ENCODE data around the gene SYTL3. TPM values are rescaled to one million over a fixed set of nuclear protein-coding genes. Genes with fewer than 3 reads are reported as not detected.
"Not testable (repeated sequence)": the region's sequence is repeated elsewhere in the genome, so short reads cannot be mapped to it uniquely, and the experiment has no call there.

SYTL3 gene, protein sequence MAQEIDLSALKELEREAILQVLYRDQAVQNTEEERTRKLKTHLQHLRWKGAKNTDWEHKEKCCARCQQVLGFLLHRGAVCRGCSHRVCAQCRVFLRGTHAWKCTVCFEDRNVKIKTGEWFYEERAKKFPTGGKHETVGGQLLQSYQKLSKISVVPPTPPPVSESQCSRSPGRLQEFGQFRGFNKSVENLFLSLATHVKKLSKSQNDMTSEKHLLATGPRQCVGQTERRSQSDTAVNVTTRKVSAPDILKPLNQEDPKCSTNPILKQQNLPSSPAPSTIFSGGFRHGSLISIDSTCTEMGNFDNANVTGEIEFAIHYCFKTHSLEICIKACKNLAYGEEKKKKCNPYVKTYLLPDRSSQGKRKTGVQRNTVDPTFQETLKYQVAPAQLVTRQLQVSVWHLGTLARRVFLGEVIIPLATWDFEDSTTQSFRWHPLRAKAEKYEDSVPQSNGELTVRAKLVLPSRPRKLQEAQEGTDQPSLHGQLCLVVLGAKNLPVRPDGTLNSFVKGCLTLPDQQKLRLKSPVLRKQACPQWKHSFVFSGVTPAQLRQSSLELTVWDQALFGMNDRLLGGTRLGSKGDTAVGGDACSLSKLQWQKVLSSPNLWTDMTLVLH
- polyA plus RNA-seq (ENCODE audit: insufficient read length in 4 of 4) = 1 to 10 TPM; 3.2 to 4.6 (median 3.8) TPM

DNA sequence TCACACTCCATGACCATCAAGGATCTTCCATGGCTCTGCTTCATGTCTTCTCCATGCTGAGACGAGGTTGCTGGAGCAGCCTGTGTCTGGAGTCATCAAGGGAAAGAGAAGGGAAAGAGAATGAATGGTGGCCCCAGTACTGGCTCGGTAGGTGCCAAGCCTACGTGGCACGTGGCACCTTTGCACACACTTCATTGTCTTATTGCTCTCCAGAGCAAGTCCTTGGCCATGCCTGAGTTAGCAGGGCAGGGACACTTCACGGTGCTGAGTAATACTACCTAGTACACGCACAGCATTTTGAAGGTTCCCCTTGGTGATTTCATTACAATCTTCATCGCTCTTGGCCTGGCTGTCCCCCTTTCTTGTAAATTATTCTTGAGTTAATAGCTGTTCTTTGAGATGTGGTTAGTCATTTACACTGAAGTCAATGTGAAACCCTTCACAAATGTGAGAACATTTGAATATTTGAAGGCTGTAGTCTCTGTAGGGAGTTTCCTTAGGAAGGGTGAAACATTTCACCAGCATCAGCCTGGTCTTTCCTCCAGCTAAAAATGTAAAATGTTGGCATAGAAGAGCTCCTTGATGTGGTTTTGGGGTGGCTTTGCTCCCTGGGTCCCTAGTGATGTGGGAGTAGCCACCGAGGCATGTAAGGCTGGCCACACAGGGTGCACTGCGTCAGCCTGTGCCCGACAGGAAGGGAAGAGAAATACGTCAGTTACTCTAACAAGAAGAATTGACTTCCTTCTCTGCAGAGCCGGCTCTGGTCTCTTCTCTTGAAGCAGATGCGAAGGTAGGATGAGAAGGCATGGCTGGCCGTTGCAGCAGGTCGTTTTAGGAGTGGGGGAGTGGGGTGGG is at the start of gene SYTL3:
SYTL3 (plus strand) TSS at position 766 of the 855 bp plus-strand sequence. CDS start 13,215 bp downstream, outside the sequence.
- no peak for DNase-seq (ENCODE audit: low read depth in 4 of 4, low spot score in 3 of 4)

DNA sequence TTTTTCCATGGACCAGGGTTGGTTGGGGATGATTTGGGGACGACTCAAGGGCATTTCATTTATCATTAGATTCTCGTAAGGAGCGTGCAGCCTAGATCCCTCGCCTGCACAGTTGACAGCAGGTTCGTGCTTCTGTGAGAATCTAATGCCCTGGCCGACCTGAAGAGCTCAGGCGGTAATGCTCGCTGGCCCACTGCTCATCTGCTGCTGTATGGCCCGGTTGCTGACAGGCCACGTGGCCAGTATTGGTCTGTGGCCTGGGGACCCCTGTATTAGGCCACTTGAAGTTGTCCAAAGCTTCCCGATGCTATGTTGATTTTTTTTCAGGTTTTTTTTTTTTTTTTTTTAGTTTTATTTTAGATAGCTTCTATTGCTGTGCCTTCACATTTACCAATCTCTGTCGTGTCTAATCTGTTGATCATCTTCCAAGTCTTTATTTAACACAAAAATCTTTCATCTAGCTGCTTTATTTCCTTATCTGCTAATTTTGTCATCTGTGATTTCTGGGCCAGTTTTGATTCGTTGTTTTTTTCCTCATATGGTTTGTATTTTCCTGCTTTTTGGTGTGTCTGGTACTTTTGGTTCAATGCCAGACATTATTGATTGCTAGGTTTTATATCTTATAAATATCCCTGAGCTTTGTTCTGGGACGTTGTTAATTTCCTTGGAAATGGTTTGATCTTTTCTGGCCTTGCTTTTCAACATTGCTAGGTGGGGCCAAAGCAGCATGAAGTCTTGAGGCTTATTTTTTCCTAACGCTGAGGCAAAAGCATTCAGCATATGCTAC is 46.4 kb upstream of the SYTL3 start:
- no peak for DNase-seq (ENCODE audit: low read depth in 4 of 4, low spot score in 3 of 4)

DNA sequence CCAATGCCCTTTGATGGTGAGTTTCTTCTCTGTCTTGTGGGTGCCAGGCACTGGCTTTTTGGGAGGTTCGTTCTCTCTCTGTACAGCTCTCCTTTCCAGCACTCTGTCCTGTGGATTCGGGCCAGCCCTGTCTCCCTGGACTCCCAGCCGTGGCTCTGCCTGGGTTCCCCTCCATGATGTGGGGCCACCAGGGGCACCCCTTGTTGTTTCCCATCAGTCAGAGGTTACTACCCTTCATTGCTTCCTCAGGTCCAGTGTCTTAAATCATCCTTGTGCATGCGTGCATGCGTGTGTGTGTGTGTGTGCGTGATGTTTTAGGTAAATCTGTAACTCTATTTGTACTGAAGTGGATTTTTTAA is 45.8 kb upstream of the SYTL3 start:
- DNase-seq (ENCODE audit: low read depth in 4 of 4, low spot score in 3 of 4) = no peak

DNA sequence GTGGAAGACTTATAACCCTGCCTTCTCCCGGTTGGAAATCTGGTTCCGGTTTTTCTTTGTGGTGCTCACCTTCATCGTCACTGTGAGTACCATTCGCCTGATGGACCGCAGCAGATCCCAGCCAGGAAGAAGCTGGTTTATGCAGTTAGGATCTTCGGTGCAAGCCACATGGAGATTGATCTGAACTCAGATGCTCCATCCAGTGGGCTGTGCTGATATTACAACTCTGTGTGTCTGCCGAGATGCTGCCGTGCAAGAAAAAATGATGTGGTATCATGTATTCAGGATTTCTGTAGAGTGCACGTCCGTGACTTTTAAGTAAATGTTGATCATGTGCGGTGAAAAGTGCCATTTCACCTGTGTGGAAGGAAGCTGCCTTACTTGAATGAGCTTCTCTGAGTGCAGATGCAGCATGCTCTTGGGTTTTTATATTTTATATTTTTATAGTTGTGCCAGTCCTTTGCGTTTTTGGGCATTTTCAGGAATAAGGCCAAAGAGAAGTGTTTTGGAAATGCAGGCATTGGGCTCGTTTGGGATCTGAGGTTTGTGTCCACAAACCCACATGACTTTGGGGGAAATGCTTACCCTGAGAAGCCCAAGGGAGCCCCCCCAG is 44.5 kb upstream of the SYTL3 start:
- DNase-seq (ENCODE audit: low read depth in 4 of 4, low spot score in 3 of 4) = peak in 2 of 4 donors; percentile 28 to 40

DNA sequence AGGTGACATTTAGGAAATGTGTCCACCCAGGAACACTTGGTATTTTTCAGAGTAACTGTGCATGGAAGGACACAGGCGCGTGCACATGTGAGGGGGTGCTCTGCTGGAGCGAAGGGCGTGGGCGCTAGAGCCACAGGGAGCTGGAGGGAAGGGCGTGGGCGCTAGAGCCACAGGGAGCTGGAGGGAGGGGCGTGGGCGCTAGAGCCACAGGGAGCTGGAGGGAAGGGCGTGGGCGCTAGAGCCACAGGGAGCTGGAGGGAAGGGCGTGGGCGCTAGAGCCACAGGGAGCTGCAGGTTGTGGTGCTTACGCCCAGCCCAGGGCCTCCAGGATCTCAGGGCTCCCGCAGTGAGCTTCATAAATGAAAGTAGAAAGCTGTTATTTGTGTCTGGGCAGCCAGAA is 43.8 kb upstream of the SYTL3 start:
- DNase-seq (ENCODE audit: low read depth in 4 of 4, low spot score in 3 of 4) = not testable (repeated sequence)

DNA sequence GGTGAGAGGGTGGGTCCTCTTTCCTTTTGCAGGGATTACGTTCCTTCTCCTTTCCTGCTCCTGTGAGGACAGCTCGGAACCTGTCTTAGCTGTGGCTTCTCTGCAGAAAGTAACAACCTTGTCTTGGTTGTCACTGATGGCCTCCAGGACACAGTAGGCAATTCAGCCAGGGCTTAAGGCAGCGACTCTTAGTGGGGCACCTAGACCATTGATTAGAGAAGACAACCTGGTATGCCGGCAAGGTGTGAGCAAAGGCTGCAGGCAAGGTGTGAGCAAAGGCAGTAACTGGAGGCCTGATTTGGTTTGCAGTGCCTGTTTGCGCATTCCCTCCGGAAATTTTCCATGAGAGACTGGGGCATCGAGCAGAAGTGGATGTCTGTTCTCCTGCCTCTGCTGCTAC is 42.9 kb upstream of the SYTL3 start:
- no peak for DNase-seq (ENCODE audit: low read depth in 4 of 4, low spot score in 3 of 4)

DNA sequence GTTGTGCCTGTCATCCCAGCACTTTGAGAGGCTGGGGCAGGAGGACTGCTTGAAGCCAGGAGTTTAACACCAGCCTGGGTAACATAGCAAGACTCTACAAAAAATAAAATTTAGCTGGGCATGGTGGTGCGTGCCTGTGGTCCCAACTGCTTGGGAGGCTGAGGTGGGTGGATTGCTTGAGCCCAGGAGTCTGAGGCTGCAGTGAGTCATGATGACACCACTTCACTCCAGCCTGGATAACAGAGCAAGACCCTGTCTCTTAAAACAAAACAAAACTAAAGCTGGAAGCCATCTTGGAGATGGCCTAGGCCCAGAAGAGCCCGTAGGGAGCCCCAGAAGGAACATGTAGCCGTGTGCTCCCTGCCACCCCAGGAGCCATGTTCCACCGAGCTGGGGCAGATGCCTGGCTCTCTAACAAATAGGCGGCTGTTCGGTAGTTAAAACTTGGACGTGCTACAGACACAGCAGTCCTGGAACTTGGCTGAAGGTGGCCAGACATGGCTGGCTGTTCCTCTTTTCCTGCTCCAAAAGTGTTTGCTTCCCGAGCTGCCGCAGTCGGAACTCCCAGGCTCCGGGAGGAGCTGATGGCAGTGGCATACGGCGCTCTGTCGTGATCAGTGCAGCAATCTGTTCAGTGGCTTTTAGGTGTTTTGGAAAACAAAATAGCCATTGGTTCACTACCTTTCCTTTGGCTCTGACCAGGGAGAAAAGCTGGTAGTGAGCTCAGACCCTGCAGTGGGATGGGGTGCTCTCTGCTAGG is 42.3 kb upstream of the SYTL3 start:
- DNase-seq (ENCODE audit: low read depth in 4 of 4, low spot score in 3 of 4) = no peak

DNA sequence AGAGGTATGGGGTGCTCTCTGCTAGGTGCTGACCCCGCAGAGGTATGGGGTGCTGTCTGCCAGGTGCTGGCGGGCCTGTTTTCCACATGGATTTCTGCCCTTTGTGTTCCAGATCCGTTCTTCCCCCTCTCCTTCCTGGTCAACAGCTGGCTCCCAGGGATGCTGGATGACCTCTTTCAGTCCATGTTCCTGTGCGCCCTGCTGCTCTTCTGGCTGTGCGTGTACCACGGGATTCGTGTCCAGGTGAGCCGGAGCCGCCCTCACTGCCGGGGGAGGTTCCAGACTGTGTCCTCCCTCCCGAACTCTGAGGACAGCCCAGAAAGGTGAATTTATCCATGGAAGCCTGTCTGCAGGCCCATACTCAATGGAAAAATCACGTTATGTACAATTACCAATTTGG is 41.6 kb upstream of the SYTL3 start:
- no peak for DNase-seq (ENCODE audit: low read depth in 4 of 4, low spot score in 3 of 4)

DNA sequence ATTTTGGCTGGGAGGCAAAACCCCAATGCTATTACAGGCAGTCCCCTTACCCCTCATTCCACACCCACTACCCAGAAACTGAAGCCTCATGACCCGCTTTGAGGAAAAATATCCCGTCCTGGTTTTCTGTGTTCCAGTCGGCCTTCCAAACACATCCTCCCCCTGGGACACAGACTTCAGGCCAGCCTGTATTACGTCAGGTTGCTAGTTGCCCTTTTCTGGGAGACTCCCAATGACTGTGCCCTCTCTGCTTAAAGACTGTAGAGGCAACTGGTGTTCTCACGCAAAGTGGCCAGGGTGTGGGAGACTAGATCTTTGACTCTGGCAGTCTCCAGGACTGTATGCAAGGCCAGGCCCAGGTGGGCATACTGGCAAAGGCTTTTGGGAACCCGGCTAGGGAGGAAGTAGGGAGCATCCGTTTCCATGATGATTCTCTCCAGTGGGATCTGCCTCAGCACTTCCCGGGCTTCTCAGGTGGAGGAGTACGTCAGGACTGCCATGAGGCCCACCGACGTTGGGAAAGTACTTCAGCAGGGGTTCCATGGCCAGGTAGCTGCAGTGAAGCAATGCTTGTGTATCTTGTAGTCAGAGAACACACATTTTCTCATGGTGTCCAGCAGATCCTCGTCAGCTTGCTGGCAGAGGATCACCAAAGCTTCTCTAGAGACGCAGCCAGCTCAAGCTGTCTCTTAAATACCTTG is 40.2 kb upstream of the SYTL3 start:
- DNase-seq (ENCODE audit: low read depth in 4 of 4, low spot score in 3 of 4) = no peak

DNA sequence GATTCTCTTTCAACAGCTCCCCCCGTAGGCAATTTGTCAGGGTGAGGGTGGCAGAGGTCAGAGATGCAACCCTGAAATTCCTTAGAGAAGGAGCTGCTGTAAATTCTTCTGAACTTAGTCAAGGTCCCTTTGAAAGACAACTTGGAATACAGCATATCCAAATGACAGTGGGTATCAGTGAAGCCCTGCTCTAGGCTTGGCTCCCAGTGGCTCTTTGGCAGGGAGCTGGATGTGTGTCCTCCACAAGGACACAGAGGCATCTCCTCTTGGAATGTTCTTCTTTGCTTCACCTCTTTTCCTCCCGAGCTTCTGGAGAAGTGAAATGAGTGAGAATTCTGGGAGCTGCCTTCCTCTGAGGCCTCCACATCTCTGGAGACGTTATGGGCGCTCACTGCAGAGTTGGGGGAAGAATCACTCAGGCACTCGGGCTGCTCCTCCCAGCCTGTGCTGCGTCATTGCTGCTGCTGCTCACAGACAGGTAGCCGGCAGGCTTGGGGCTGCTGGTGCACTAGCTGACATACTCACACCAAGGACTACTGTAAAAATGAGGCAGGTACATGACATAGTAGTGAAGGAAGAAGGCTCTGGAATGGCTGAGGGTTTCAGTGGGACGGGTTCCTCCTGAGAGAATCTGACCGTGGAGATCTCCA is 39.4 kb upstream of the SYTL3 start:
- no peak for DNase-seq (ENCODE audit: low read depth in 4 of 4, low spot score in 3 of 4)

DNA sequence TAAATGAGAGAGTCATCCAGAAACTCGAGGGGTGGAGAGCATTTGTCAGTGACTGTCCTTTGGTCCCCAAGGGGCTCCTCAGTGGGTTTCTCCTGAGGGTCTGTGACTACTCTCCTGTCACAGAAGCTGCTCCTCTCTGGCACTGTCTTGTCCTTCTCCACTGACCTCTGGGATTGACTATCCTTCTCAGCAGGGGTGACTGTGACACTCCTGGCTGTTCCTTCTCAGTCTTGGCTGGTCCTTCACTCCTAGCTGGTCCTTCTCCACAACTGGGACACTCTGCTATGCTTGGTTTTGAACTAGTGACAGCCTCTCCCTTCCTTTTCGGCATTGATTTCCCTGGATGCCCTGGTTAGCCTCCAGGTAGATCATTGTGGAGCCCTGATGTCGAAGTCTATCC is 38.8 kb upstream of the SYTL3 start:
- no peak for DNase-seq (ENCODE audit: low read depth in 4 of 4, low spot score in 3 of 4)

DNA sequence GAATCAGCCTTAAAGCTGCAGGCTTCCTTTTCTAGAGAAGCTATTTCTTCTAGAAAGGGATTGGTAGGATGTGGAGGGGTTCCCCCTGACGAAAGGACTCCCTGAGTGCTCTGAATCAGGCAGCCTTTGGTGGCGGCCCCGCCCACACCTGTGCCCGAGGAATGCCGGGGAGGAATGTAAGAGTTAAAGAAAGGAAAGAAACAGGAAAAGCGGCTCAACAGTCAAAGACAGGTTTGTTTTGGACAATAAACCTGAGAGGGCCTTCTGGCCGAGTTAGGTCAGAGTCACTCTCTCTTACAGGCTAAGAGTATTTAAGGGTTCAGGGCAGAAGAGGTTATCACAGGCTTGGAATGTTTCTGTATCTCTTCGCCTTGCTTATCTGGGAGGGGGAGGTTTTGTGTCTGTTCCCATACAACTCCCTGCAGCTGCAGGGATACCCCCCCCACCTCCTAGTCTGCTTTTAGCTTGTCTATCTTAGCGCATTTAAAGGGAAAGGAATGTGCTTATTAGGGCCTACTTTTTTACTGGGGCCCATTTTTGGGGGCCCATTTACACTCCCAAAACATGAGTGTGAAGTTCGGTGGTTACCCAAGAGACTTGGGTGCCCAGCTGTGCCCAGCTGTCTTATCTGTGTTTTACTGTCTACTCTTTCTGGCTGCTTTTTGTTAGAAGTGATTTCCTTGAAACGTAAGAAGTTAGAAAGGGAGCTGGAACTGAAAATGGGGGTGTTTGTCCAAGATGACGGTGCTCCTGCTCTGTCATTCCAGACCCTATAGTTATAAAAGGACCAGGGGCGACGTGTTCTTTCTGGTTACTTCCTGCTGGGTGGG is 38.1 kb upstream of the SYTL3 start:
- DNase-seq (ENCODE audit: low read depth in 4 of 4, low spot score in 3 of 4) = peak in 1 of 4 donors; percentile 19

DNA sequence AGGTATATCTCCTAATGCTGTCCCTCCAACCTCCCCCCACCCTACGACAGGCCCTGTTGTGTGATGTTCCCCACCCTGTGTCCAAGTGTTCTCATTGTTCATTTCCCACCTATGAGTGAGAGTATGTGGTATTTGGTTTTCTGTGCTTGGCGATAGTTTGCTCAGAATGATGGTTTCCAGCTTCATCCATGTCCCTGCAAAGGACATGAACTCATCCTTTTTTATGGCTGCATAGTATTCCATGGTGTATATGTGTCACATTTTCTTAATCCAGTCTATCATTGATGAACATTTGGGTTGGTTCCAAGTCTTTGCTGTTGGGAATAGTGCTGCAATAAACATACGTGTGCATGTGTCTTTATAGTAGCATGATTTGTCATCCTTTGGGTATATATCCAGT is 35.2 kb upstream of the SYTL3 start:
- not testable (repeated sequence) for DNase-seq (ENCODE audit: low read depth in 4 of 4, low spot score in 3 of 4)

DNA sequence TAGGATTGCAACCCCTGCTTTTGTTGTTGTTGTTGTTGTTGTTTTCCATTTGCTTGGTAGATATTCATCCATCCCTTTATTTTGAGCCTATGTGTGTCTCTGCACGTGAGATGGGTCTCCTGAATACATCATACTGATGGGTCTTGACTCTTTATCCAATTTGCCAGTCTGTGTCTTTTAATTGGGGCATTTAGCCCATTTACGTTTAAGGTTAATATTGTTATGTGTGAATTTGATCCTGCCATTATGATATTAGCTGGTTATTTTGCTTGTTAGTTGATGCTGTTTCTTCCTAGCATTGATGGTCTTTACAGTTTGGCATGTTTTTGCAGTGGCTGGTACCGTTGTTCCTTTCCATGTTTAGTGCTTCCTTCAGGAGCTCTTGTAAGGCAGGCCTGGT is 31.6 kb upstream of the SYTL3 start:
- DNase-seq (ENCODE audit: low read depth in 4 of 4, low spot score in 3 of 4) = not testable (repeated sequence)

DNA sequence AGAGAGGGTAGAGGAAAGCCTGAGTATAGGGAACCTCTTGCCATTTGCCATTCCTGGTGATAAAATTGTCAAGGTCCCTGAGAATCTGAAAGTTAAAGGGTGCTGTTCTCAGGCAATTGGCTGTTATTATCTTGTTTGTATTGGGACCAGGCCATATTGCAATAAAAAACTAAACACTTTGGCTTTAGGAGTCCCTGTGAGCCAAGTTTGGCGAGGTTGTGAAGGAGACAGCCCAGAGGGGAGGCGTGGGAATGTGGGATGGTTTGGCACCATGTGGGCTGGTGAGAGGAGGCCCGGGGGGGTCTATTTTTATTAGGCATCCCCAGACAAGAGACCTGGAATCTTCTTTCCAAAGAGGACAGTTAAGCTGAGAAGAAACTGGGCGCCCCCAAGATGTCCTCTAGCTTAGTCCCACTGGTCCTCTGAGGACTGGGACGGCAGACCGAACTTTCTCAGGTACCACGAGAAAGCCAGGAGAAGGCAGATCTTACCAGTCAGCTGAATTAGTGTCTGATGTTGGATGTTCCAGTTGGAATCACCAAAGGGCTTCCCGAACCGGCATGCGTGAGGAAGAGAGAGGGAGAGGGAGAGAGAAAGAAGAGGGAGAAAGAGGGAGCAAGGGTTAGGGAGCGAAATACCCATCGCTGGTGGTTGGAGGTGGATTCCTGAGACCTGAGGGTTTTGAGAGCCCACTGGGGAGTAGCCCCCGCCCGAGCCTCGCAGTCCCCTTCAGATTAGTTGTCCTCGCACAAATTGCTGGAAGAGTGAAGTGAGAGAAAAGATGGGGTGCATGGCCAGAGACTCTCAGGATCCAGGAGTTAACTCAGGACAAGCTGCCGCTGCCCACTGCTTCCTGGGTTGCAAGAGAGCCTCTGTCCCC is 29.7 kb upstream of the SYTL3 start:
- no peak for DNase-seq (ENCODE audit: low read depth in 4 of 4, low spot score in 3 of 4)

DNA sequence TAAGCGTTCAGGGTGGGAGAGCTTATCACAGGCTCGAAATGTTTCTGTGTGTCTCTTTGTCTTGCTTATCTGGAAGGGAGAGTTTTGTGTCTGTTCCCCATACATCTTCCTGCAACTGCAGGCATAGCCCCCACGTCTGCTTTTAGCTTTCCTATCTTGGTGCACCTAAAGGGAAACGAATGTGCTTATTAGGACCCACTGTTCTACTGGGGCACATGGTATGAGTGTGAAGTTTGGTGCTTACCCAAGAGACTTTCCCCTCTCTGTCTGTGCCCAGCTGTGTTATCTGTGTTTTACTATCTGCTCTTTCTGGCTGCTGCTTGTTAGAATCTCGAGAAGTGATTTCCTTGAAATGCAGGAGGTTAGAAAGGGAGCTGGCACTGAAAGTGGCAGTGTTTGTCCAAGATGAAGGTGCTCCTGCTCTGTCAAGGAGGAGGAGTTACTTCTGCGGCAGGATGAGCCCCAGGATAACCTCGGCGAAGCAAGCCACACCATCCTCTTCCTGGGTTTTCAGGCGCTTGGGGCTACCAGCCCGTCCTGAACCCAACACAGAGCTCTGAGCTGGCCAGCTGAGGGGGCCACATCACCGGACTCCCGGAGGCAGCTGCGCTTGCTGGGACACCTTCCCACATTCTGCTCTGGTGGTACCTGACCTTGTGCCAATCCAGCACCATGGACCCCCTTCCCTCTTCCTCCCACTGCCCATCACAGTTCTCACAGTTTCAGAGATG is 28.7 kb upstream of the SYTL3 start:
- DNase-seq (ENCODE audit: low read depth in 4 of 4, low spot score in 3 of 4) = no peak
